Measurements from ENCODE around the gene KDM6A. TPM values are rescaled to one million over a fixed set of nuclear protein-coding genes. Genes with fewer than 3 reads are reported as not detected.
A peak's percentile ranks its signal among the peaks of the same experiment; 100 is the strongest.
"Not testable (repeated sequence)": the region's sequence is repeated elsewhere in the genome, so short reads cannot be mapped to it uniquely, and the experiment has no call there.

The KDM6A gene
- total RNA-seq, 1 donor from 2014 or later = 28.1 TPM

- intact Hi-C loops (cut with micrococcal nuclease) = no loop called here
- peaks cover 27% of the 10 kb centered on the region for H3K4me1 Mint-ChIP-seq (ENCODE audit: low read depth)
Observed at GRCh38 chrX:44896876-44897186, 23.8 kb downstream of the KDM6A start.

DNA sequence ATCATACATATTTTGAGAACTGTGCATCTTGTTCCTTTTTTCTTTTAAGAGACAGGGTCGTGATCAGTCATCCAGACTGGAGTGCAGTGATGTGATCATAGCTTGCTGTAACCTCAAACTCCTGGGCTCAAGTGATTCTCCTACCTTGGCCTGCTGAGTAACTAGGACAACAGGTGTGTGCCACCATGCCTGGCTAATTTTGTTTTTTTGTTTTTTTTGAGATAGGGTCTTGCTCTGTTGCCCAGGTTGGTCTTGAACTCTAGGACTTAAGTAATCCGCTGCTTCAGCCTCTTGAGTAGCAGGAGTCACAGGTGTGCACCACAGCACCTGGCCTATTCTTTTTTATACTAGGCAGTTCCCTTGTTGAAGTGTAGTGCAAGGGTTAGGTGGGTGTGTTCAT is 24.6 kb downstream of the KDM6A start:
- DNase-seq (ENCODE audit: low spot score) = no peak
- intact Hi-C loops (cut with micrococcal nuclease) = no loop called here
- Mint-ChIP-seq H3K27ac (no peak overlapping the region), H3K27me3 (ENCODE audit: insufficient read depth) (no peaks in the 10 kb centered on the region), H3K9me3 (peaks cover 9% of the 10 kb centered on the region), H3K36me3 (ENCODE audit: low read depth) (peaks cover 11% of the 10 kb centered on the region), H3K4me1 (ENCODE audit: low read depth) (peaks cover 27% of the 10 kb centered on the region), H3K4me3 (no peak overlapping the region)

More at GRCh38 chrX:44896876-44897186, 23.8 kb downstream of the KDM6A start:
- no peaks in the 10 kb centered on the region for H3K27me3 Mint-ChIP-seq (ENCODE audit: insufficient read depth)
- H3K9me3 Mint-ChIP-seq = peaks cover 9% of the 10 kb centered on the region
- H3K4me3 Mint-ChIP-seq = no peak overlapping the region
- H3K36me3 Mint-ChIP-seq (ENCODE audit: low read depth) = peaks cover 11% of the 10 kb centered on the region
- DNase-seq (ENCODE audit: low spot score) = no peak
- H3K27ac Mint-ChIP-seq = no peak overlapping the region

- H3K9me3 Mint-ChIP-seq = peaks cover 17% of the 10 kb centered on the region
- H3K4me1 Mint-ChIP-seq (ENCODE audit: low read depth) = peaks cover 35% of the 10 kb centered on the region
- peaks cover 18% of the 10 kb centered on the region for H3K36me3 Mint-ChIP-seq (ENCODE audit: low read depth)
- intact Hi-C loops (cut with micrococcal nuclease) = loop anchor here (1.0 to 2.0 kb wide), 2 partner anchors 8 to 26 kb away; partner anchors contain the start of gene KDM6A
- no peak overlapping the region for H3K4me3 Mint-ChIP-seq
- peak overlapping the region; percentile 87 for H3K27ac Mint-ChIP-seq
- DNase-seq (ENCODE audit: low spot score) = no peak
- H3K27me3 Mint-ChIP-seq (ENCODE audit: insufficient read depth) = no peaks in the 10 kb centered on the region
Observed at GRCh38 chrX:44898411-44899221, 25.6 kb downstream of the KDM6A start.

- no peak overlapping the region for H3K27ac Mint-ChIP-seq
- peaks cover 20% of the 10 kb centered on the region for H3K9me3 Mint-ChIP-seq
- DNase-seq (ENCODE audit: low spot score) = no peak
- peaks cover 39% of the 10 kb centered on the region for H3K4me1 Mint-ChIP-seq (ENCODE audit: low read depth)
- no peak overlapping the region for H3K4me3 Mint-ChIP-seq
- H3K27me3 Mint-ChIP-seq (ENCODE audit: insufficient read depth) = no peaks in the 10 kb centered on the region
- intact Hi-C loops (cut with micrococcal nuclease) = loop anchor here (2.0 to 5.0 kb wide), 2 partner anchors 27 to 47 kb away; partner anchors contain the start of gene KDM6A
- peaks cover 15% of the 10 kb centered on the region for H3K36me3 Mint-ChIP-seq (ENCODE audit: low read depth)
Observed at GRCh38 chrX:44899946-44900345, 27.0 kb downstream of the KDM6A start.

DNA sequence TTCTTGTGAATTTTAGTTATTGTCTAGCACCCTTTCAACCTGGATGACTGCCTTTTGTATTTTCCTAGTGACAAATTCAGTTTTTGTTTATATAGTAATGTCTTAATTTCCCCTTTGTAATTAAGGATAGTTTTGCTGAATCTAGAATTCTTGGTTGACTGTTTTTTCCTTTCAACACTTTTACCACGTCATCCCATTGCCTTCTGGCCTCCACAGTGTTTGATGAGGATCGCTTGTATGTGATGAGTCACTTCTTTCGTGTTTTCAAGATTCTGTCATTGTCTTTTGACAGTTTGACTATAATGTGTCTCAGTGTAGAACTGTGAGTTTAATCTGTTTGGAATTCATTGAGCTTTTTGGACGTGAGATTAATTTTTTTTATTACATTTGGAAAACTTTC is 30.1 kb downstream of the KDM6A start:
- no peak for DNase-seq (ENCODE audit: low spot score)
- H3K4me1 Mint-ChIP-seq (ENCODE audit: low read depth) = peaks cover 54% of the 10 kb centered on the region
- intact Hi-C loops (cut with micrococcal nuclease) = loop anchor here (1.0 to 5.0 kb wide), 3 partner anchors 20 to 44 kb away; no protein-coding TSS in a partner anchor
- H3K4me3 Mint-ChIP-seq = peak overlapping the region; percentile 5
- peaks cover 8% of the 10 kb centered on the region for H3K36me3 Mint-ChIP-seq (ENCODE audit: low read depth)
- H3K9me3 Mint-ChIP-seq = peaks cover 10% of the 10 kb centered on the region
- peak overlapping the region; percentile 92 for H3K27ac Mint-ChIP-seq
- no peaks in the 10 kb centered on the region for H3K27me3 Mint-ChIP-seq (ENCODE audit: insufficient read depth)

DNA sequence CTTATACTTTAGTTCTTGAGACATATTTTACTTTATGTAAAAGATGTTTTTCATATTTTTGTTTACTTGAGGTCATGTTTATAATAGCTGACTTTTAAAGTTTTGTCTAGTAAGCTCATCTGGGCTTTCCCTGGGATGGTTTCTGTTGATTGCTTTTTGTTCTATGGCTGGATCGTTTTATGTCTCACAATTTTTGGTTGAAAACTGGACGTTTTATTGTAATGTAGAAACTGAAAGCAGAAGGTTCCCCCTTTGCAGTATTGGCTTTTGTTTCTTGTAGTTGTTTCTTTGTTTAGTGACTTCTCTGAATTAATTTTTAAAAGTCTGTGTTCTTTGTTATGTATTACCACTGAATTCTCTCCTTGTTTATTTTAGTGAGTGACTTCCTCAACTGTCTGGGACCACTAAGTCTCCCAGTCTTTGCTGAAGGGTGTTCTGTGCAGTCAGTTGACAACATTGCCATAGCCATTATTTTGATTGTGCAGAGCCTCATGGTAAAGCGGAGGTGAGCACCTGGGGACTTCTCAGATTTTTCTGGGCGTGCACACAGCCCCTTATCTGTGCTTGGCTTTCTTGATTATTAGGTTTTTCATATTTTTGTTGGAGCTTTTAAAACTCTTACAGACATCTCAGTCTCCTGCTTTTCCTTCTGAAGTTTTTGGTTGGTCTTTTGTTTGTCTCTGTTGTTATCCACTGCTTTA is 31.0 kb downstream of the KDM6A start:
- intact Hi-C loops (cut with micrococcal nuclease) = loop anchor here (1.0 to 5.0 kb wide), 3 partner anchors 19 to 43 kb away; no protein-coding TSS in a partner anchor
- Mint-ChIP-seq H3K4me3 (peak overlapping the region; percentile 11), H3K4me1 (ENCODE audit: low read depth) (peaks cover 51% of the 10 kb centered on the region), H3K27ac (peak overlapping the region; percentile 81), H3K36me3 (ENCODE audit: low read depth) (peaks cover 10% of the 10 kb centered on the region), H3K9me3 (peaks cover 10% of the 10 kb centered on the region), H3K27me3 (ENCODE audit: insufficient read depth) (no peaks in the 10 kb centered on the region)
- DNase-seq (ENCODE audit: low spot score) = no peak

DNA sequence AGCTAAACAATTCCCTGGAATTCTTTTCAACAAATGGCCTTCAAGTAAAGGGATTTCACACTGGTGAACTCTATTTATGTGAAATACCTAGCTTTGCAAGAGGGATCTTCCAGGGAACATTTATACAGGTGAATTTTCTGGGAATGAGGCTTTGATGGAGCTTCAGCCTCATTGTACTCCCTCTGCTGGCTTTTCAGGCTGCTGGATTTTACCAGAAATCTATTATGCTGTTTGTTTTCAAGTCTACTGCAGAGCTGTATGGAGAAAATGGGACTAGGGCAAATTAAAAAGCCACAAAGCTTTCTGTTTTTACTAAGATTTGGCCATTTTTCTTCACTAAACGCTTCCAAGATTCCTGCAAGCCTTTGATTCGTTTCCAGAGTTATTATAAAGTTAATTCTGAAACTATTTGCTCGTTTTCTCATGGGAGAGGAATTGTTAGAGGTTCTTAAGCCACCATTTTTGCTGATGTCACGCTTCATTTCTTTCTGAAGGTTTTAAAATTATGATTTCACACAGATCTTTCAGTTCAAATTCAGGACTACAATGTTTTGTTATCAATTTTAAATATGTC is 31.6 kb downstream of the KDM6A start:
- H3K4me3 Mint-ChIP-seq = no peak overlapping the region
- H3K4me1 Mint-ChIP-seq (ENCODE audit: low read depth) = peaks cover 45% of the 10 kb centered on the region

GRCh38 chrX:44906041-44906440 is 33.1 kb downstream of the KDM6A start:
- DNase-seq (ENCODE audit: low spot score) = no peak
- intact Hi-C loops (cut with micrococcal nuclease) = no loop called here
- Mint-ChIP-seq H3K9me3 (peaks cover 10% of the 10 kb centered on the region), H3K4me3 (no peak overlapping the region), H3K36me3 (ENCODE audit: low read depth) (peaks cover 12% of the 10 kb centered on the region), H3K4me1 (ENCODE audit: low read depth) (peaks cover 38% of the 10 kb centered on the region), H3K27me3 (ENCODE audit: insufficient read depth) (no peaks in the 10 kb centered on the region), H3K27ac (peak overlapping the region; percentile 52)

More for the DNA sequence above, 31.6 kb downstream of the KDM6A start:
- Mint-ChIP-seq H3K27me3 (ENCODE audit: insufficient read depth) (no peaks in the 10 kb centered on the region), H3K9me3 (peaks cover 10% of the 10 kb centered on the region), H3K36me3 (ENCODE audit: low read depth) (peaks cover 11% of the 10 kb centered on the region), H3K27ac (peak overlapping the region; percentile 81)
- DNase-seq (ENCODE audit: low spot score) = no peak
- intact Hi-C loops (cut with micrococcal nuclease) = loop anchor here (5.0 kb wide), 1 partner anchor 43 kb away; no protein-coding TSS in a partner anchor

DNA sequence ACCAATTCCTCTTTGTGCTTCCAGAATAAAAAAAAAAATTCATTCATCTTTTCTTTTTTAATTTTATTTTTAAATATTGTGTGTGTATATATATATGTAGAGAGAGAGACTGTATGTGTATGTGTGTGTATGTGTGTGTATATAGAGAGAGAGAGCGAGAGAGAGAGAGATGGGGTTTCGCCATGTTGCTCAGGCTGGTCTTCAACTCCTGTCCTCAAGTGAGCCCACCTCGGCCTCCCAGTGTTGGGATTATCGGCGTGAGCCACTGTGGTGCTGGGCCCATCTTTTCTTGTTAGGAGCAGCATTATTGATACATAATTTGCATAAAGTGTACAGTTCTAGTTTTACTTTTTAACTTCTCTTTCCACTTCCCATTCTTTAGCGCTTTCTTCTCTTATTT is 33.6 kb downstream of the KDM6A start:
- intact Hi-C loops (cut with micrococcal nuclease) = no loop called here
- peaks cover 10% of the 10 kb centered on the region for H3K9me3 Mint-ChIP-seq
- H3K27me3 Mint-ChIP-seq (ENCODE audit: insufficient read depth) = no peaks in the 10 kb centered on the region
- DNase-seq (ENCODE audit: low spot score) = no peak
- no peak overlapping the region for H3K4me3 Mint-ChIP-seq
- H3K36me3 Mint-ChIP-seq (ENCODE audit: low read depth) = peaks cover 12% of the 10 kb centered on the region
- H3K4me1 Mint-ChIP-seq (ENCODE audit: low read depth) = peaks cover 38% of the 10 kb centered on the region
- no peak overlapping the region for H3K27ac Mint-ChIP-seq

- peaks cover 7% of the 10 kb centered on the region for H3K9me3 Mint-ChIP-seq
- peaks cover 35% of the 10 kb centered on the region for H3K4me1 Mint-ChIP-seq (ENCODE audit: low read depth)
- H3K27ac Mint-ChIP-seq = peak overlapping the region; percentile 67
- intact Hi-C loops (cut with micrococcal nuclease) = no loop called here
- no peaks in the 10 kb centered on the region for H3K27me3 Mint-ChIP-seq (ENCODE audit: insufficient read depth)
- DNase-seq (ENCODE audit: low spot score) = no peak
- H3K36me3 Mint-ChIP-seq (ENCODE audit: low read depth) = peaks cover 10% of the 10 kb centered on the region
- H3K4me3 Mint-ChIP-seq = no peak overlapping the region
Observed at GRCh38 chrX:44908153-44908552, 35.2 kb downstream of the KDM6A start.

GRCh38 chrX:44908827-44909226 is 35.8 kb downstream of the KDM6A start:
- Mint-ChIP-seq H3K9me3 (peaks cover under 1% of the 10 kb centered on the region), H3K36me3 (ENCODE audit: low read depth) (peaks cover 6% of the 10 kb centered on the region), H3K27ac (no peak overlapping the region), H3K27me3 (ENCODE audit: insufficient read depth) (no peaks in the 10 kb centered on the region), H3K4me3 (no peak overlapping the region), H3K4me1 (ENCODE audit: low read depth) (peaks cover 29% of the 10 kb centered on the region)
- DNase-seq (ENCODE audit: low spot score) = no peak
- intact Hi-C loops (cut with micrococcal nuclease) = no loop called here

- H3K4me3 Mint-ChIP-seq; H3K36me3 Mint-ChIP-seq (ENCODE audit: low read depth); intact Hi-C loops (cut with micrococcal nuclease); H3K27ac Mint-ChIP-seq; H3K9me3 Mint-ChIP-seq; DNase-seq (ENCODE audit: low spot score); H3K27me3 Mint-ChIP-seq (ENCODE audit: insufficient read depth): not testable (repeated sequence)
- H3K4me1 Mint-ChIP-seq (ENCODE audit: low read depth) = peaks cover 36% of the 10 kb centered on the region
Observed at GRCh38 chrX:44910508-44910907, 37.5 kb downstream of the KDM6A start.

Measured in activated T-helper 1 cell treated with anti-CD3 and anti-CD28 coated beads, Interleukin-12 subunit alpha, Interleukin-12 subunit beta, Interleukin-2, Interleukin-4 antibody, amounts not matched to agents 30 ng/mL and 10 ng/mL and 1 ng/mL, durations not matched to agents 14 hours and 24 hours and 36 hours (primary cell).